LNCAP (cell line): ENCODE results near the gene CAPN3.

ENCODE experiments used
- CTCF ChIP-seq: fragments of 450-650 bp; IDR thresholded peaks from 2 replicates; pipeline ENCODE4 v1.5.1; 2017; ENCODE audit warnings: mild to moderate bottlenecking

CAPN3 gene

DNA sequence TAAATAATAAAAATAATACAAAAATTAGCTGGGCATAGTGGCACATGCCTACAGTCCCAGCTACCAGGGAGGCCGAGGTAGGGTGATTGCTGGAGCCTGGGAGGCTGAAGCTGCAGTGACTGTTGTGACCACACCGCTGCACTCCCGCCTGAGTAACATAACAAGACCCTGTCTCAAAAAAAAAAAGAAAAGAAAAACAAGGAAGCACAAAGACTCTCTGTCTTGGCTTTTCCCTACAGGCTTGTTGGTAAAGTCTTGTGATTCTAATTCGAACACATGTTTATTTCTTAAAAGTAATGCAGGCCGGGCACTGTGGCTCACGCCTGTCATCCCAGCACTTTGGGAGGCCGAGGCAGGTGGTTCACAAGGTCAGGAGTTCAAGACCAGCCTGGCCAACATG is 60.1 kb downstream of the CAPN3 start:
- TF ChIP-seq CTCF: no peak

GRCh38 chr15:42421376-42421775 is 62.1 kb downstream of the CAPN3 start:
- TF ChIP-seq CTCF: no peak

DNA sequence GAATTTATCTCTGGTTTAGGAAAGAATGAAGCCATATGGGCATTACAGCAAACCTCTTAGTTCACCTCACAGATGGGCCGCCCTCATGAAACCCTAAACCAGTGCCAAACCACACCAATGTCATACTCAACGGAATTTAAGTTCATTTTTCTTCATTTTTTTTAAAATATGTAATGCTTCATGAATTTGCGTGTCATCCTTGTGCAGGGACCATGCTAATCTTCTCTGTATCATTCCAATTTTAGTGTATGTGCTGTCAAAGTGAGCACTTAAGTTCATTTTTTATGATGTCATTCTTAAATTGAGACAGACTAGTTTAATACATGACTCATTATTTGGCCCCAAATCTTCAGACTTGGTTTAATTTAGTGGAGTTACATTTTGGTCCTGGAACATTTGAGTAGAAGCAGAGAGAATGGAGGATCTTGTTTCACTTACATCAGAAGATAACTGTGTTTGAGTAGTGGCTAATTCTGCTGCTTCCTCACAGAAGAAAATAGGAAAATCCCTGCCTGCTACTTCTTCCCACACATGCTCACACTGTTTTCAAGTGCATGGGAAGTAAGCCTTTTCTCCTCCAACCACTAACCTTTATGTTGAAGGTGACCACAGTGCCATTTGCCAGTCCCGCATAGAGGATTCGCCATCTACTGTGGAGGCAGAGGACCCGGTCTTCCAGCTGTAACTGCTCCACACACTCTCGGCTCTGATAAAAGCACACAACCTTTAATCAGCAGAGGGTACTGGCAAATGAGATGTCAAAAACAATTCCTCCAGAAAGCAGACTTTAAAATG is 68.3 kb downstream of the CAPN3 start:
- no peak for TF ChIP-seq CTCF

GRCh38 chr15:42444415-42445063 is 85.2 kb downstream of the CAPN3 start:
- no peak for TF ChIP-seq CTCF

- no peak for TF ChIP-seq CTCF
These were observed 86.2 kb downstream of the CAPN3 start for GRCh38 chr15:42445551-42445950.

- no peak for TF ChIP-seq CTCF
These were observed 88.3 kb downstream of the CAPN3 start for GRCh38 chr15:42447599-42447998.

DNA sequence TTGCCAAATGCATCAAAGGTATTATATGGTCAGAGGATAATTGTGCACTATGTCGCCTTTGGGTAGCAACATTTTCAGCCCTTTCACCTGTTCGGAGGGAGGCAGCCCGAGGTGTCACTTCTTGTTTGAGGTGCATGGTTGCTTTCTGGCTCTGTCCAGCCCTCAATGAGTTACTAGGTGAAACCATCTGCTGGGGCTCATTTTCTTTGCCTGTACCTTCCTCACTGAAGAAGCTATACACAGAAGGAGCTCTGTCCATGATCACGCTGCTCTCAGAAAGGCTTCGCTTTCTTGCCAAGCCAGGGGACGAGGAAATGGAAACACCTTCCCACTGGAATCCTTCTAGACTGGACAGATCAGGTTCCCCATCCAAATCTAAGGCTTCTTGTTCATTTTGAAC is 89.0 kb downstream of the CAPN3 start:
- no peak for TF ChIP-seq CTCF
